K562 (cell line): ENCODE data around the gene CPA3. TPM values are rescaled to one million over a fixed set of nuclear protein-coding genes. Genes with fewer than 3 reads are reported as not detected.

Experiments used
- ATAC-seq: fragments of 200-7000 bp; cut with Tn5 transposase; 3 replicates; pipeline ENCODE4 v1.9.1; 2020; ENCODE audit warnings: moderate library complexity
- BruUV-seq: library from RNA; stranded (reverse); fragments of 400-500 nt; replicated peaks from 2 replicates; lab custom pipeline; 2021; lab: Mats Ljungman, UMichigan
- CTCF ChIA-PET: fragments of 300-600 bp; formaldehyde crosslinking; extraction: SDS; loops from one replicate; lab custom pipeline; 2021; ENCODE audit warnings: low intra/inter-chr PET ratio; lab: Yijun Ruan, JAX
- POLR2A ChIA-PET: fragments of 300-600, 350-650 bp; sonication (Branson Sonifier 250); formaldehyde crosslinking; extraction: SDS; loops from one replicate; lab custom pipeline; 2021; ENCODE audit warnings: antibody characterized with exemption, inconsistent platforms; lab: Yijun Ruan, JAX
- DNase-seq, 4 experiments: peaks; one replicate each; pipeline versions ENCODE4 v3.0.0 to v3.0.0-alpha.2; 2011 to 2018; ENCODE audit warnings: low spot score in 3 of 4, mixed read lengths in 3 of 4; ENCODE audit errors: extremely low read depth in 1 of 4
- FAIRE-seq: peaks from 2 replicates; lab custom pipeline; 2011; peaks lifted over from hg19 to GRCh38; lab: Jason Lieb, UNC
- H2AFZ ChIP-seq: 2 replicates; pipeline ENCODE4 v1.6.0; 2011; ENCODE audit warnings: low read depth, low read length, control low read depth, inconsistent platforms
- H3K27ac ChIP-seq: fragments of 200-600 bp; 3 replicates; pipeline ENCODE4 v1.8.0; 2011; ENCODE audit warnings: low read depth, mild to moderate bottlenecking, control low read depth, inconsistent platforms, low read length, moderate library complexity, mixed read lengths; ENCODE audit errors: extremely low read depth
- H3K27me3 ChIP-seq, 2 experiments: fragments of 300-600 bp in 1 of 2; 2 replicates in 1 of 2; 3 replicates in 1 of 2; pipeline versions ENCODE4 v1.6.0 to v1.8.0; 2011; ENCODE audit warnings: inconsistent platforms in 2 of 2, low read length in 2 of 2, mild to moderate bottlenecking in 1 of 2, mixed read lengths in 1 of 2, moderate library complexity in 1 of 2; ENCODE audit not compliant: control insufficient read depth in 2 of 2, insufficient read depth in 2 of 2
- H3K36me3 ChIP-seq: fragments of 300-600 bp; 3 replicates; pipeline ENCODE4 v1.8.0; 2011; ENCODE audit warnings: mild to moderate bottlenecking, low read length, inconsistent platforms; ENCODE audit not compliant: control insufficient read depth, insufficient read depth
- H3K4me1 ChIP-seq, 2 experiments: fragments of 200-600 bp in 1 of 2; replicated peaks in 1 of 2; 2 replicates in 1 of 2; 3 replicates in 1 of 2; pipeline versions ENCODE4 v1.5.1 to v1.8.0; 2011; ENCODE audit warnings: inconsistent platforms in 2 of 2, low read length in 2 of 2, mild to moderate bottlenecking in 1 of 2, mixed read lengths in 1 of 2, moderate library complexity in 1 of 2; ENCODE audit not compliant: control insufficient read depth in 2 of 2, insufficient read depth in 2 of 2
- H3K4me2 ChIP-seq: 2 replicates; pipeline ENCODE4 v1.6.1; 2011; ENCODE audit warnings: low read length, control low read depth, inconsistent platforms, mixed read lengths; ENCODE audit not compliant: insufficient read depth
- H3K4me3 ChIP-seq: fragments of 200-600 bp; sonication (generic), shearing (Covaris generic); 2 replicates; pipeline ENCODE4 v1.5.1; 2016; ENCODE audit warnings: control low read depth, inconsistent platforms
- H3K79me2 ChIP-seq: fragments of 200-600 bp; 3 replicates; pipeline ENCODE4 v1.8.0; 2011; ENCODE audit warnings: low read length, inconsistent platforms; ENCODE audit not compliant: control insufficient read depth, insufficient read depth
- H3K9ac ChIP-seq, 2 experiments: 2 replicates each; pipeline versions ENCODE4 v1.6.0 to v1.6.1; 2011; ENCODE audit warnings: low read depth in 2 of 2, low read length in 2 of 2, control low read depth in 1 of 2, inconsistent platforms in 1 of 2, mild to moderate bottlenecking in 1 of 2, mixed read lengths in 1 of 2; ENCODE audit not compliant: insufficient read depth in 1 of 2
- H3K9me1 ChIP-seq: one replicate; pipeline ENCODE4 v1.6.0; 2011; ENCODE audit warnings: inconsistent platforms, mild to moderate bottlenecking, low read length, moderate library complexity; ENCODE audit not compliant: control insufficient read depth, insufficient read depth
- H3K9me3 ChIP-seq: replicated peaks from 2 replicates; pipeline ENCODE4 v1.5.1; 2011; ENCODE audit warnings: low read depth, low read length, inconsistent platforms; ENCODE audit not compliant: control insufficient read depth, insufficient read depth
- H4K20me1 ChIP-seq: replicated peaks from 2 replicates; pipeline ENCODE4 v1.6.1; 2011; ENCODE audit warnings: low read length, inconsistent platforms, mixed read lengths; ENCODE audit not compliant: control insufficient read depth, insufficient read depth
- NFE2L1 ChIP-seq: fragments of 450-650 bp; IDR thresholded peaks from 2 replicates; pipeline ENCODE4 v1.6.1; 2016; ENCODE audit warnings: missing genetic modification characterization, low read depth, mild to moderate bottlenecking, missing compliant biosample characterization, moderate library complexity, borderline replicate concordance
- SMAD2 ChIP-seq: fragments of 150-350 bp; IDR thresholded peaks from 2 replicates; pipeline ENCODE4 v1.6.1; 2014; ENCODE audit warnings: low read depth, mild to moderate bottlenecking, low read length
- ZNF316 ChIP-seq: fragments of 450-650 bp; IDR thresholded peaks from 2 replicates; pipeline ENCODE4 v1.6.1; 2016
- WGBS: fragments of 100-300 bp; shearing (Covaris generic); methylation state at CpG from one replicate; pipeline ENCODE4 v1.1.6; 2016; ENCODE audit warnings: low coverage, mixed read lengths; ENCODE audit not compliant: insufficient coverage; ENCODE audit errors: missing lambda C conversion rate; 5-methylcytosine and 5-hydroxymethylcytosine counted together
- in situ Hi-C: fragments of 300-500 bp; cut with MboI; formaldehyde crosslinking; loops from 4 replicates; pipeline ENCODE4 v1.15.0; 2018; ENCODE audit warnings: inconsistent platforms, mixed read lengths
- intact Hi-C: fragments of 100-400 bp; cut with micrococcal nuclease; formaldehyde crosslinking; loops from 2 replicates; pipeline ENCODE4 v1.14.2; 2022
- polyA plus RNA-seq, 8 experiments: library from polyadenylated mRNA; depleted of rRNA in 4 of 8; stranded (reverse) in 5 of 8; unstranded in 3 of 8; fragments of >200 nt; fragmentation: Nextera tagmentation in 2 of 8; fragmentation: Illumina TruSeq in 1 of 8; extraction: Ambion mirVana in 2 of 8; extraction: Trizol in 1 of 8; gene quantifications; 2 replicates each; pipeline versions ENCODE4 v1.2.1 to v1.2.3, GENCODE V29; 2011 to 2014; ENCODE audit warnings: inconsistent platforms in 1 of 8, missing spikeins in 1 of 8
- total RNA-seq, 7 experiments: library from RNA; depleted of rRNA in 6 of 7; stranded (reverse); fragments of >200 nt in 6 of 7; fragmentation: Illumina TruSeq in 2 of 7; extraction: Trizol in 2 of 7; gene quantifications; 2 replicates each; pipeline versions ENCODE4 v1.2.1 to v1.2.3, GENCODE V29; 2011 to 2021; ENCODE audit warnings: low replicate concordance in 1 of 7
- TF ChIP-seq, protein P1 (sequence below): sonication (generic); formaldehyde crosslinking; IDR thresholded peaks from 2 replicates; pipeline ENCODE4 v1.8.0; 2022; ENCODE audit warnings: missing genetic modification reagents, mild to moderate bottlenecking, moderate library complexity, borderline replicate concordance
- TF ChIP-seq, protein P2 (sequence below), 2 experiments: IDR thresholded peaks; 2 replicates each; pipeline ENCODE4 v1.6.1; 2012; ENCODE audit warnings: improper control_type of control experiment in 2 of 2, low read depth in 2 of 2, low read length in 2 of 2, borderline replicate concordance in 1 of 2
- TF ChIP-seq, protein P3 (sequence below): sonication (generic); formaldehyde crosslinking; IDR thresholded peaks from 2 replicates; pipeline ENCODE4 v1.8.1; 2023; ENCODE audit warnings: mild to moderate bottlenecking, missing genetic modification reagents
- TF ChIP-seq, protein P4 (sequence below): fragments of 250-450 bp; sonication (Bioruptor Pico); IDR thresholded peaks from 2 replicates; pipeline ENCODE4 v1.5.0; 2020; ENCODE audit warnings: mild to moderate bottlenecking, borderline replicate concordance

CPA3 gene
- total and polyA plus RNA-seq, 9 of the 15 experiments (the other 6 are each of a cell fraction or from before 2014, with no cell fraction given), result not detected

DNA sequence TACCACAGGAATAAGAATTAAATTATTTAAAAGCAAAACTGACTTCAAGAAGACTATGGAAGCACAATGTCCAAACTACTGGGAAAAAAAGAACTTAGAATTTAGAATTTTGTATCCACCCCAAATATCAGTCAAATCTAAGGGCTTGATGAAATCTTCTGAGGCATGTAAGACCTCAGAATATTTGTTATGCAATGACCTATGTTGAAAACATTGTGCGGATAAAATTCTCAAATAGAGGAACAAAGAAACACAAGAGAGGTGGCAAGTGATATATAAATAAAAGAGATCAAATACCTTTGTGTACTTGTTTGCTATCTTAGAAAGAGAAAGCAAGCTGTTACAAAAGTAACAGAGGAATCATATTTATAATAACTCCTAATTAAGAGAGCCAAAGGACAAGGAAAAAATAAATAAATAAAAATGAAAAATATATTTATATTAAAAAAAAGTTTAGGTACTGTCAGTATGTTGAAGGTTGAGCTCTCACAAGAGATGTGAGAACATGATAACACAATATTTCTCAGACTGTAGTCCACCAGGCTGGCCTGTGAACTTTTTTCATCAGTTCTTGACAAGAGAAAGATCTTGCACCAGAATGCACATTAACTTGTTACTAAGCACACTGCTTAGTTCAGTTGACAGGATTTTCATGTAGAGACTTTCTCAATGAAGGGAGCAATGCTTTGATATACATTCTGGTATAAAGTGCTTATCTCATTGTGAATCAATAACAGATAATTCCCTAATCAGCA is 50.0 kb downstream of the CPA3 start:
- DNase-seq (no peak), FAIRE-seq (no peak), ATAC-seq (no peak)
- in situ Hi-C loops (no loop called here), intact Hi-C loops (no loop called here)
- 7% methylated on average over 1 of the region's 1 CpG for WGBS
- H3K9me1 ChIP-seq, result no peaks in the 10 kb centered on the region
- CTCF ChIA-PET, result no interaction called here
- H3K27ac ChIP-seq, result no peak overlapping the region
- H3K4me1 ChIP-seq, result no peaks in the 10 kb centered on the region
- POLR2A ChIA-PET, result no interaction called here
- no peak overlapping the region for H2AFZ ChIP-seq
- H3K4me2 ChIP-seq, result no peak overlapping the region
- no peaks in the 10 kb centered on the region for H3K27me3 ChIP-seq
- no peaks in the 10 kb centered on the region for H4K20me1 ChIP-seq
- H3K4me3 ChIP-seq, result no peak overlapping the region
- H3K9me3 ChIP-seq, result no peaks in the 10 kb centered on the region
- no peak overlapping the region for H3K9ac ChIP-seq
- H3K36me3 ChIP-seq, result no peaks in the 10 kb centered on the region
- no peaks in the 10 kb centered on the region for H3K79me2 ChIP-seq
- peak; percentile 49; the same call in 1 of the 2 replicates for TF ChIP-seq ZNF316
- no peak for TF ChIP-seq SMAD2
- TF ChIP-seq, all 486 proteins: peak for 1
- BruUV-seq, result no TSS peak

DNA sequence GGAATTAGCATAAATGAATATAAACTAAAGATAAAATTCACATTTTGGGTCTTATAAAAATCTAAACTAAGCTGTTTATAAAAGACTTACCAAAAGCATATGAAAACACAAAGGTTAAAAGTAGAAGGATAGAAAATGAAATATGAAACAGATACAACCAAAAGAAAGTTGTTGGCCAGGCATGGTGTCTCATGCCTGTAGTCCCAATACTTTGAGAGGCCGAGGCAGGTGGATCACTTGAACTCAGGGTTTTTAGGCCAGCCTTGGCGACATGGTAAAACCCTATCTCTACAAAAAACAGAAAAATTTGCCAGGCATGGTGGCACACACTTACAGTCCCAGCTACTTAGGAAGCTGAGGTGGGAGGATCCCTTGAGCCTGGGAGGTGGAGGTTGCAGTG is 51.0 kb downstream of the CPA3 start:
- BruUV-seq, result no TSS peak
- Histone ChIP-seq H4K20me1 (no peaks in the 10 kb centered on the region), H3K9me1 (no peaks in the 10 kb centered on the region), H2AFZ (no peak overlapping the region), H3K4me3 (no peak overlapping the region), H3K9me3 (no peaks in the 10 kb centered on the region), H3K36me3 (no peaks in the 10 kb centered on the region), H3K27me3 (no peaks in the 10 kb centered on the region), H3K27ac (no peak overlapping the region), H3K4me2 (no peak overlapping the region), H3K9ac (no peak overlapping the region), H3K79me2 (no peaks in the 10 kb centered on the region), H3K4me1 (no peaks in the 10 kb centered on the region)
- intact Hi-C loops, result no loop called here
- FAIRE-seq (no peak), DNase-seq (no peak), ATAC-seq (no peak)
- CTCF ChIA-PET, result no interaction called here
- 0% methylated on average over 2 of the region's 2 CpGs for WGBS
- in situ Hi-C loops, result no loop called here
- POLR2A ChIA-PET, result no interaction called here
- TF ChIP-seq, protein P1, sequence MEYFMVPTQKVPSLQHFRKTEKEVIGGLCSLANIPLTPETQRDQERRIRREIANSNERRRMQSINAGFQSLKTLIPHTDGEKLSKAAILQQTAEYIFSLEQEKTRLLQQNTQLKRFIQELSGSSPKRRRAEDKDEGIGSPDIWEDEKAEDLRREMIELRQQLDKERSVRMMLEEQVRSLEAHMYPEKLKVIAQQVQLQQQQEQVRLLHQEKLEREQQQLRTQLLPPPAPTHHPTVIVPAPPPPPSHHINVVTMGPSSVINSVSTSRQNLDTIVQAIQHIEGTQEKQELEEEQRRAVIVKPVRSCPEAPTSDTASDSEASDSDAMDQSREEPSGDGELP (CRISPR knock-in tag), result no peak
- TF ChIP-seq, protein P2, sequence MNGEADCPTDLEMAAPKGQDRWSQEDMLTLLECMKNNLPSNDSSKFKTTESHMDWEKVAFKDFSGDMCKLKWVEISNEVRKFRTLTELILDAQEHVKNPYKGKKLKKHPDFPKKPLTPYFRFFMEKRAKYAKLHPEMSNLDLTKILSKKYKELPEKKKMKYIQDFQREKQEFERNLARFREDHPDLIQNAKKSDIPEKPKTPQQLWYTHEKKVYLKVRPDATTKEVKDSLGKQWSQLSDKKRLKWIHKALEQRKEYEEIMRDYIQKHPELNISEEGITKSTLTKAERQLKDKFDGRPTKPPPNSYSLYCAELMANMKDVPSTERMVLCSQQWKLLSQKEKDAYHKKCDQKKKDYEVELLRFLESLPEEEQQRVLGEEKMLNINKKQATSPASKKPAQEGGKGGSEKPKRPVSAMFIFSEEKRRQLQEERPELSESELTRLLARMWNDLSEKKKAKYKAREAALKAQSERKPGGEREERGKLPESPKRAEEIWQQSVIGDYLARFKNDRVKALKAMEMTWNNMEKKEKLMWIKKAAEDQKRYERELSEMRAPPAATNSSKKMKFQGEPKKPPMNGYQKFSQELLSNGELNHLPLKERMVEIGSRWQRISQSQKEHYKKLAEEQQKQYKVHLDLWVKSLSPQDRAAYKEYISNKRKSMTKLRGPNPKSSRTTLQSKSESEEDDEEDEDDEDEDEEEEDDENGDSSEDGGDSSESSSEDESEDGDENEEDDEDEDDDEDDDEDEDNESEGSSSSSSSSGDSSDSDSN (IDR thresholded peaks at IDR 0.05; ENCODE audit: borderline replicate concordance in 1 of 2, low read depth in 2 of 2, low read length in 2 of 2), result no peak
- TF ChIP-seq, protein P3, sequence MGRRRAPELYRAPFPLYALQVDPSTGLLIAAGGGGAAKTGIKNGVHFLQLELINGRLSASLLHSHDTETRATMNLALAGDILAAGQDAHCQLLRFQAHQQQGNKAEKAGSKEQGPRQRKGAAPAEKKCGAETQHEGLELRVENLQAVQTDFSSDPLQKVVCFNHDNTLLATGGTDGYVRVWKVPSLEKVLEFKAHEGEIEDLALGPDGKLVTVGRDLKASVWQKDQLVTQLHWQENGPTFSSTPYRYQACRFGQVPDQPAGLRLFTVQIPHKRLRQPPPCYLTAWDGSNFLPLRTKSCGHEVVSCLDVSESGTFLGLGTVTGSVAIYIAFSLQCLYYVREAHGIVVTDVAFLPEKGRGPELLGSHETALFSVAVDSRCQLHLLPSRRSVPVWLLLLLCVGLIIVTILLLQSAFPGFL, result no peak
- TF ChIP-seq, protein P4, sequence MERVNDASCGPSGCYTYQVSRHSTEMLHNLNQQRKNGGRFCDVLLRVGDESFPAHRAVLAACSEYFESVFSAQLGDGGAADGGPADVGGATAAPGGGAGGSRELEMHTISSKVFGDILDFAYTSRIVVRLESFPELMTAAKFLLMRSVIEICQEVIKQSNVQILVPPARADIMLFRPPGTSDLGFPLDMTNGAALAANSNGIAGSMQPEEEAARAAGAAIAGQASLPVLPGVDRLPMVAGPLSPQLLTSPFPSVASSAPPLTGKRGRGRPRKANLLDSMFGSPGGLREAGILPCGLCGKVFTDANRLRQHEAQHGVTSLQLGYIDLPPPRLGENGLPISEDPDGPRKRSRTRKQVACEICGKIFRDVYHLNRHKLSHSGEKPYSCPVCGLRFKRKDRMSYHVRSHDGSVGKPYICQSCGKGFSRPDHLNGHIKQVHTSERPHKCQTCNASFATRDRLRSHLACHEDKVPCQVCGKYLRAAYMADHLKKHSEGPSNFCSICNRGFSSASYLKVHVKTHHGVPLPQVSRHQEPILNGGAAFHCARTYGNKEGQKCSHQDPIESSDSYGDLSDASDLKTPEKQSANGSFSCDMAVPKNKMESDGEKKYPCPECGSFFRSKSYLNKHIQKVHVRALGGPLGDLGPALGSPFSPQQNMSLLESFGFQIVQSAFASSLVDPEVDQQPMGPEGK (CRISPR knock-in tag), result no peak
- TF ChIP-seq NFE2L1 (tag), result no peak
